HepG2 (cell line): Measurements from ENCODE around the gene RNASE8. TPM values are rescaled to one million over a fixed set of nuclear protein-coding genes. Genes with fewer than 3 reads are reported as not detected.

Experiments used
- ARNT ChIP-seq: fragments of 450-650 bp; IDR thresholded peaks from 2 replicates; pipeline ENCODE4 v1.6.1; 2017
- EHMT2 ChIP-seq: fragments of 200-600 bp; sonication (generic); IDR thresholded peaks from 2 replicates; pipeline ENCODE4 v1.7.0; 2017; ENCODE audit warnings: antibody characterized with exemption, low read depth, low read length, borderline replicate concordance
- HNF1B ChIP-seq: sonication (generic); formaldehyde crosslinking; IDR thresholded peaks from 2 replicates; pipeline ENCODE4 v1.5.1; 2020; ENCODE audit warnings: mild to moderate bottlenecking, moderate library complexity, missing genetic modification reagents
- HOXA3 ChIP-seq: sonication (generic); formaldehyde crosslinking; IDR thresholded peaks from 2 replicates; pipeline ENCODE4 v1.5.0; 2020; ENCODE audit warnings: missing genetic modification reagents
- MAF1 ChIP-seq: sonication (generic); formaldehyde crosslinking; IDR thresholded peaks from 2 replicates; pipeline ENCODE4 v1.5.0; 2020; ENCODE audit warnings: missing genetic modification reagents, borderline replicate concordance
- MEF2D ChIP-seq: sonication (generic); formaldehyde crosslinking; IDR thresholded peaks from 2 replicates; pipeline ENCODE4 v1.5.1; 2020; ENCODE audit warnings: mild to moderate bottlenecking, missing genetic modification reagents
- MIER3 ChIP-seq: IDR thresholded peaks from 2 replicates; pipeline ENCODE4 v1.6.1; 2016; ENCODE audit warnings: missing compliant biosample characterization, borderline replicate concordance
- PHF20 ChIP-seq: sonication (generic); formaldehyde crosslinking; IDR thresholded peaks from 2 replicates; pipeline ENCODE4 v1.5.0; 2020; ENCODE audit warnings: mild to moderate bottlenecking, missing genetic modification reagents
- REL ChIP-seq: sonication (generic); formaldehyde crosslinking; conservative IDR thresholded peaks from 2 replicates; pipeline ENCODE4 v1.8.0; 2022; ENCODE audit warnings: mild to moderate bottlenecking, missing genetic modification reagents, moderate library complexity
- TARDBP ChIP-seq: sonication (generic); formaldehyde crosslinking; IDR thresholded peaks from 2 replicates; pipeline ENCODE4 v1.8.0; 2022; ENCODE audit warnings: mild to moderate bottlenecking, missing genetic modification reagents
- TBX2 ChIP-seq: sonication (generic); formaldehyde crosslinking; IDR thresholded peaks from 2 replicates; pipeline ENCODE4 v1.5.0; 2020; ENCODE audit warnings: missing genetic modification reagents, mild to moderate bottlenecking, borderline replicate concordance
- THAP7 ChIP-seq: sonication (generic); formaldehyde crosslinking; IDR thresholded peaks from 2 replicates; pipeline ENCODE4 v1.8.1; 2023; ENCODE audit warnings: mild to moderate bottlenecking, missing genetic modification reagents
- ZBTB42 ChIP-seq: sonication (generic); formaldehyde crosslinking; IDR thresholded peaks from 2 replicates; pipeline ENCODE4 v1.5.0; 2020; ENCODE audit warnings: mild to moderate bottlenecking, missing genetic modification reagents
- ZBTB7A ChIP-seq: sonication (generic); formaldehyde crosslinking; IDR thresholded peaks from 2 replicates; pipeline ENCODE4 v1.8.0; 2022; ENCODE audit warnings: mild to moderate bottlenecking, missing genetic modification reagents
- ZFP1 ChIP-seq: IDR thresholded peaks from 2 replicates; pipeline ENCODE4 v1.6.1; 2016
- ZHX1 ChIP-seq: sonication (generic); formaldehyde crosslinking; IDR thresholded peaks from 2 replicates; pipeline ENCODE4 v1.8.1; 2022; ENCODE audit warnings: low read depth, mild to moderate bottlenecking, missing genetic modification reagents
- ZNF121 ChIP-seq: sonication (generic); formaldehyde crosslinking; IDR thresholded peaks from 2 replicates; pipeline ENCODE4 v1.5.0; 2020; ENCODE audit warnings: mild to moderate bottlenecking, missing genetic modification reagents
- ZNF446 ChIP-seq: sonication (generic); formaldehyde crosslinking; IDR thresholded peaks from 2 replicates; pipeline ENCODE4 v1.5.0; 2020; ENCODE audit warnings: mild to moderate bottlenecking, missing genetic modification reagents
- ZNF572 ChIP-seq: sonication (generic); formaldehyde crosslinking; IDR thresholded peaks from 2 replicates; pipeline ENCODE4 v1.5.1; 2020; ENCODE audit warnings: mild to moderate bottlenecking, missing genetic modification reagents
- ZNF674 ChIP-seq: sonication (generic); formaldehyde crosslinking; IDR thresholded peaks from 2 replicates; pipeline ENCODE4 v1.5.0; 2020; ENCODE audit warnings: low read depth, mild to moderate bottlenecking, missing genetic modification reagents
- ZNF746 ChIP-seq: sonication (generic); formaldehyde crosslinking; IDR thresholded peaks from 2 replicates; pipeline ENCODE4 v1.8.0; 2022; ENCODE audit warnings: mild to moderate bottlenecking, missing genetic modification reagents
- ZNF883 ChIP-seq: sonication (generic); formaldehyde crosslinking; IDR thresholded peaks from 2 replicates; pipeline ENCODE4 v1.5.1; 2020; ENCODE audit warnings: mild to moderate bottlenecking, missing genetic modification reagents; ENCODE audit errors: not compliant biosample characterization
- ZSCAN31 ChIP-seq: sonication (generic); formaldehyde crosslinking; IDR thresholded peaks from 2 replicates; pipeline ENCODE4 v1.5.0; 2020; ENCODE audit warnings: low read depth, mild to moderate bottlenecking, missing genetic modification reagents
- ZSCAN9 ChIP-seq: IDR thresholded peaks from 2 replicates; pipeline ENCODE4 v1.6.1; 2016; ENCODE audit warnings: borderline replicate concordance
- polyA plus RNA-seq, 8 experiments: library from polyadenylated mRNA; depleted of rRNA in 3 of 8; stranded (reverse) in 7 of 8; unstranded in 1 of 8; fragments of >200 nt; fragmentation: Illumina TruSeq in 4 of 8; extraction: Trizol in 4 of 8; gene quantifications; 2 replicates each; pipeline versions ENCODE4 v1.2.1 to v1.2.3, GENCODE V29; 2011 to 2016; ENCODE audit warnings: low read depth in 4 of 8, missing spikeins in 1 of 8, mixed read lengths in 1 of 8; ENCODE audit not compliant: insufficient read depth in 1 of 8
- total RNA-seq, 5 experiments: library from RNA; depleted of rRNA; stranded (reverse); fragments of >200 nt; fragmentation: Illumina TruSeq; extraction: Trizol; gene quantifications; 2 replicates each; pipeline ENCODE4 v1.2.3, GENCODE V29; 2016; ENCODE audit warnings: low read depth in 1 of 5
- TF ChIP-seq, protein P1 (sequence below): fragments of 450-650 bp; IDR thresholded peaks from 2 replicates; pipeline ENCODE4 v1.6.1; 2017

The RNASE8 gene
- total and polyA plus RNA-seq, 2 of the 13 experiments (the other 11 are each of a cell fraction or from before 2014, with no cell fraction given) = not detected

DNA sequence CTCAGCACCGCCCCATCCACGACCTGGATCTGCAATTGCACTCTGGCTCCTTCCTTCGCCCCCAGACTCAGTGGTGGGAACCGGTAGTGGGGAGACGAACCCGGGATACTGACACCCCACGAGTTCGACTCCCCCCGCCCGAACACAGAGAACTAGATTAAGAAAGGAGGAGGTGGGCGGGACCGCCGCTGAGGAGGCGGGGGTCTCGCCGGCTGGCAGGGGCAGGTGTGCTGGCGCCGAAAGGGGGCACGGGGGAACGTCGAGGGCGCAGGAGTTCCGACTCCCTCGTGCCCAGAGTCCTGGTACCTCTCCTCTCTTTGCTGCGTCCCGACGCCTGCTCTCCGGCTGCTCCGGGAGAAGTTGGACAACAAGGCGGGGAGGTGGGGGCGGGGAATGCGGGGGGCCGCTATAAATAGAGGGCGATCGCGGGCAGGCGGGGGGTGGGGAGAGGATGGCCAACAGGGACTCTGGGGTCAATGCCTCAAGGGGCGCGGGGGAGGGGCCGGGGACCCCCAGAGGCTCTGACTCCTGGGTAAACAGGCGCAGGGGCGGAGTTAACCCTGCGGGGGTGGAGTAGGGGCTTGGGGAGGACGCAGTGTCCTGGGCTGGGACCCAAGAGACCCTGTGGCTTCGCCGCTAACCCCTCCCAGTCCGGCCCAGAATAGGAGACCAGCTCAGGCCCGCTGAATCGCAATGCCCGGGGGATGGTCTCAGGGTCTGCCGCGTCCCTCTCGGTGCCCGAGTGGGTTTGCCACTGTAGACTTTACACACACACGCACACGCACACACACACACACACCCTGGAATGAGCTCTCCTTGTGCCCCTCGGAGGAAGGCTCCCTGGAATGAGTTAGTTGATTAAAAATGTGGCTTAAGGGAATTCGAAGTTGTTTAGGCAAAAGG is 32.0 kb upstream of the RNASE8 start (continued):
- no peak for TF ChIP-seq ZHX1
- no peak for TF ChIP-seq REL (CRISPR knock-in tag)
- no peak for TF ChIP-seq ZSCAN9 (CRISPR knock-in tag)
- no peak for TF ChIP-seq ZNF883
- TF ChIP-seq ZBTB7A (CRISPR knock-in tag) = 0 out of 2 replicates have a peak, but pooled peaks have one; percentile 8
- no peak for TF ChIP-seq MEF2D
- TF ChIP-seq ZFP1 (CRISPR knock-in tag) = no peak
- peak; percentile 31; the same call in 1 of the 2 replicates for TF ChIP-seq HNF1B (CRISPR knock-in tag)
- no peak for TF ChIP-seq HOXA3
- TF ChIP-seq ZNF746 (CRISPR knock-in tag) = 0 out of 2 replicates have a peak, but pooled peaks have one; percentile 2
- no peak for TF ChIP-seq ZNF572 (CRISPR knock-in tag)
- TF ChIP-seq ZNF121 (CRISPR knock-in tag) = no peak
- TF ChIP-seq MAF1 (CRISPR knock-in tag) = no peak
- TF ChIP-seq ARNT = no peak
- no peak for TF ChIP-seq TBX2 (CRISPR knock-in tag)
- no peak for TF ChIP-seq MIER3 (CRISPR knock-in tag)
- no peak for TF ChIP-seq ZNF674
- no peak for TF ChIP-seq ZBTB42
- no peak for TF ChIP-seq EHMT2
- no peak for TF ChIP-seq TARDBP (CRISPR knock-in tag)
- no peak for TF ChIP-seq ZNF446
- TF ChIP-seq ZSCAN31 (CRISPR knock-in tag) = no peak
- TF ChIP-seq THAP7 (CRISPR knock-in tag) = no peak
- no peak for TF ChIP-seq PHF20
- TF ChIP-seq, protein P1, sequence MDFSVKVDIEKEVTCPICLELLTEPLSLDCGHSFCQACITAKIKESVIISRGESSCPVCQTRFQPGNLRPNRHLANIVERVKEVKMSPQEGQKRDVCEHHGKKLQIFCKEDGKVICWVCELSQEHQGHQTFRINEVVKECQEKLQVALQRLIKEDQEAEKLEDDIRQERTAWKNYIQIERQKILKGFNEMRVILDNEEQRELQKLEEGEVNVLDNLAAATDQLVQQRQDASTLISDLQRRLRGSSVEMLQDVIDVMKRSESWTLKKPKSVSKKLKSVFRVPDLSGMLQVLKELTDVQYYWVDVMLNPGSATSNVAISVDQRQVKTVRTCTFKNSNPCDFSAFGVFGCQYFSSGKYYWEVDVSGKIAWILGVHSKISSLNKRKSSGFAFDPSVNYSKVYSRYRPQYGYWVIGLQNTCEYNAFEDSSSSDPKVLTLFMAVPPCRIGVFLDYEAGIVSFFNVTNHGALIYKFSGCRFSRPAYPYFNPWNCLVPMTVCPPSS = no peak
